ENCODE results near the gene NOX4.

DNA sequence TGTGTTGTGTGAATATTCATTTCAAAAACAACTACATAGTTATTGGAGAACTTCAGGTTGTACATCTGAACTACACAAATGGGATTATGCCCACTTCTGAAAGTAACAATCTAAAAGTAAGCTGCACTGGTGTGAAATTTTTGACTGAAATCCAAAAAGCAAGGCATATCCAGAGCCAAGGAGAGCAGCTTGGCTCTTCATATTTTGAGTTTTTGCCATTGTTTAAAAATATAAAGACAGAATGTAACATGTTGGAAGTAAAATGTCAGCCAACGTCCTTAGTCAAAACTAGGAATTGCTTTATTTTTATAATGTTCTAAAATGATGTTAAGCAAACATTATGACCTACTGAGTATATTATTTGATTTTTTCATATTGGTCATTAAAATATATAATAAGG is 45.8 kb upstream of the NOX4 start:
- TF ChIP-seq, protein P1, sequence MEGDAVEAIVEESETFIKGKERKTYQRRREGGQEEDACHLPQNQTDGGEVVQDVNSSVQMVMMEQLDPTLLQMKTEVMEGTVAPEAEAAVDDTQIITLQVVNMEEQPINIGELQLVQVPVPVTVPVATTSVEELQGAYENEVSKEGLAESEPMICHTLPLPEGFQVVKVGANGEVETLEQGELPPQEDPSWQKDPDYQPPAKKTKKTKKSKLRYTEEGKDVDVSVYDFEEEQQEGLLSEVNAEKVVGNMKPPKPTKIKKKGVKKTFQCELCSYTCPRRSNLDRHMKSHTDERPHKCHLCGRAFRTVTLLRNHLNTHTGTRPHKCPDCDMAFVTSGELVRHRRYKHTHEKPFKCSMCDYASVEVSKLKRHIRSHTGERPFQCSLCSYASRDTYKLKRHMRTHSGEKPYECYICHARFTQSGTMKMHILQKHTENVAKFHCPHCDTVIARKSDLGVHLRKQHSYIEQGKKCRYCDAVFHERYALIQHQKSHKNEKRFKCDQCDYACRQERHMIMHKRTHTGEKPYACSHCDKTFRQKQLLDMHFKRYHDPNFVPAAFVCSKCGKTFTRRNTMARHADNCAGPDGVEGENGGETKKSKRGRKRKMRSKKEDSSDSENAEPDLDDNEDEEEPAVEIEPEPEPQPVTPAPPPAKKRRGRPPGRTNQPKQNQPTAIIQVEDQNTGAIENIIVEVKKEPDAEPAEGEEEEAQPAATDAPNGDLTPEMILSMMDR (IDR thresholded peaks at IDR 0.05), result no peak
- no peak for TF ChIP-seq POLR2A (IDR thresholded peaks at IDR 0.05)
